HG03196 (cell line): Measurements from ENCODE around the gene TMEM39A.

Experiments
- ATAC-seq: cut with Tn5 transposase; IDR thresholded peaks from one replicate; pipeline ENCODE4 v1.9.1; 2021; ENCODE audit not compliant: unreplicated experiment

The TMEM39A gene

GRCh38 chr3:119456469-119456868 is 6.9 kb downstream of the TMEM39A start:
- ATAC-seq = no peak

- no peak for ATAC-seq
Measured at GRCh38 chr3:119453822-119454221, 9.6 kb downstream of the TMEM39A start.

- ATAC-seq = no peak
Measured at GRCh38 chr3:119444590-119444989, 18.8 kb downstream of the TMEM39A start.

GRCh38 chr3:119443179-119443578 is 20.2 kb downstream of the TMEM39A start:
- no peak for ATAC-seq

- ATAC-seq = no peak
Measured at GRCh38 chr3:119437691-119438258, 25.6 kb downstream of the TMEM39A start.

GRCh38 chr3:119436977-119437376 is 26.4 kb downstream of the TMEM39A start:
- no peak for ATAC-seq

GRCh38 chr3:119434703-119435102 is 28.7 kb downstream of the TMEM39A start:
- ATAC-seq = no peak

- ATAC-seq = no peak
Measured at GRCh38 chr3:119433613-119434325, 29.6 kb downstream of the TMEM39A start.

GRCh38 chr3:119428538-119428937 is 34.9 kb downstream of the TMEM39A start:
- ATAC-seq = no peak

- ATAC-seq = no peak
Measured at GRCh38 chr3:119427669-119428068, 35.7 kb downstream of the TMEM39A start.

- ATAC-seq = no peak
Measured at GRCh38 chr3:119420196-119420595, 43.2 kb downstream of the TMEM39A start.

- ATAC-seq = no peak
Measured at GRCh38 chr3:119418641-119419040, 44.8 kb downstream of the TMEM39A start.

- no peak for ATAC-seq
Measured at GRCh38 chr3:119417771-119418512, 45.5 kb downstream of the TMEM39A start.

GRCh38 chr3:119416873-119417272 is 46.5 kb downstream of the TMEM39A start:
- ATAC-seq = no peak

GRCh38 chr3:119413603-119414280 is 49.7 kb downstream of the TMEM39A start:
- no peak for ATAC-seq

- no peak for ATAC-seq
Measured at GRCh38 chr3:119409844-119410243, 53.6 kb downstream of the TMEM39A start.

- ATAC-seq = no peak
Measured at GRCh38 chr3:119408243-119408950, 55.0 kb downstream of the TMEM39A start.

- ATAC-seq = no peak
Measured at GRCh38 chr3:119405315-119405714, 58.1 kb downstream of the TMEM39A start.

GRCh38 chr3:119403201-119403600 is 60.2 kb downstream of the TMEM39A start:
- no peak for ATAC-seq

- ATAC-seq = no peak
Measured at GRCh38 chr3:119402791-119403190, 60.6 kb downstream of the TMEM39A start.
